Neural progenitor cell (in vitro differentiated cells): Measurements from ENCODE around the gene WDR62.

Experiments used
- CTCF ChIP-seq: fragments of 200-600 bp; sonication (generic); IDR thresholded peaks from 2 replicates; pipeline ENCODE4 v1.5.1; 2017; ENCODE audit warnings: antibody characterized with exemption, mild to moderate bottlenecking
- EZH2 ChIP-seq: fragments of 200-600 bp; sonication (generic); IDR thresholded peaks from 2 replicates; pipeline ENCODE4 v1.6.1; 2017; ENCODE audit warnings: antibody characterized with exemption, mild to moderate bottlenecking, moderate library complexity

DNA sequence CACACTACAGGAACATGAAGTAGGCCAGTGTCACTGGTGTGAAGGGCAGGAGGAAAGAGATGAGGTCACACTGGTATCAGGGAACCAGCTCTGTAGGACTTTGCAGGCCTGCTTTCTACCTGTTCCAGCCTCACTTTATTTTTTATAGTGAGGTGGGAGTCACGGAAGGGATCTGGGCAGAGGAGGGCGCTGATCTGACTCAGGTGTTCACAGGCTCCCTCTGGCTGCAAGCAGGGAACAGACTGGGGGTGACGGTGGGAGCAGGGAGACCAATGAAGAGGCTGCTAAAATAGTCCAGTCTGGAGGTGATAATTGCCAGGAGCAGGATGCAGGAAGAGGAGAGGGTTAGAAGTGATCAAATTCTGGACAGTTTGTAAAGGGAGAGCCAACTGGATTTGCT, 3.5 kb upstream of the WDR62 start:
- TF ChIP-seq CTCF (peak; percentile 58), EZH2 (no peak)
